HepG2 (cell line): Measurements from ENCODE around the gene DPH1. TPM values are rescaled to one million over a fixed set of nuclear protein-coding genes. Genes with fewer than 3 reads are reported as not detected.

Source experiments
- ATF1 ChIP-seq: IDR thresholded peaks from 2 replicates; pipeline ENCODE4 v1.6.1; 2016; ENCODE audit warnings: mild to moderate bottlenecking, control low read depth
- FOXC1 ChIP-seq: sonication (generic); formaldehyde crosslinking; IDR thresholded peaks from 2 replicates; pipeline ENCODE4 v1.8.0; 2022; ENCODE audit warnings: mild to moderate bottlenecking, missing genetic modification reagents, borderline replicate concordance
- GATAD2A ChIP-seq: IDR thresholded peaks from 2 replicates; pipeline ENCODE4 v1.6.1; 2016
- HHEX ChIP-seq: IDR thresholded peaks from 2 replicates; pipeline ENCODE4 v1.6.1; 2016; ENCODE audit warnings: control low read depth
- HOXA5 ChIP-seq: sonication (generic); formaldehyde crosslinking; IDR thresholded peaks from 2 replicates; pipeline ENCODE4 v1.4.0; 2020; ENCODE audit warnings: missing genetic modification reagents
- IKZF5 ChIP-seq: IDR thresholded peaks from 2 replicates; pipeline ENCODE4 v1.6.1; 2018; ENCODE audit warnings: missing genetic modification reagents, mild to moderate bottlenecking, missing compliant biosample characterization
- TRIM22 ChIP-seq: fragments of 450-650 bp; IDR thresholded peaks from 2 replicates; pipeline ENCODE4 v1.6.1; 2017
- TSC22D2 ChIP-seq: sonication (generic); formaldehyde crosslinking; IDR thresholded peaks from 2 replicates; pipeline ENCODE4 v1.5.1; 2020; ENCODE audit warnings: missing genetic modification reagents, mild to moderate bottlenecking, borderline replicate concordance
- ZNF687 ChIP-seq: sonication (generic); formaldehyde crosslinking; IDR thresholded peaks from 2 replicates; pipeline ENCODE4 v1.5.1; 2020; ENCODE audit warnings: mild to moderate bottlenecking, missing genetic modification reagents, moderate library complexity
- ZXDC ChIP-seq: sonication (generic); formaldehyde crosslinking; IDR thresholded peaks from 2 replicates; pipeline ENCODE4 v1.5.0; 2020; ENCODE audit warnings: mild to moderate bottlenecking, missing genetic modification reagents
- polyA plus RNA-seq, 8 experiments: library from polyadenylated mRNA; depleted of rRNA in 3 of 8; stranded (reverse) in 7 of 8; unstranded in 1 of 8; fragments of >200 nt; fragmentation: Illumina TruSeq in 4 of 8; extraction: Trizol in 4 of 8; gene quantifications; 2 replicates each; pipeline versions ENCODE4 v1.2.1 to v1.2.3, GENCODE V29; 2011 to 2016; ENCODE audit warnings: low read depth in 4 of 8, missing spikeins in 1 of 8, mixed read lengths in 1 of 8; ENCODE audit not compliant: insufficient read depth in 1 of 8
- total RNA-seq, 5 experiments: library from RNA; depleted of rRNA; stranded (reverse); fragments of >200 nt; fragmentation: Illumina TruSeq; extraction: Trizol; gene quantifications; 2 replicates each; pipeline ENCODE4 v1.2.3, GENCODE V29; 2016; ENCODE audit warnings: low read depth in 1 of 5
- TF ChIP-seq, protein P1 (sequence below): sonication (generic); formaldehyde crosslinking; IDR thresholded peaks from 2 replicates; pipeline ENCODE4 v1.4.0; 2020; ENCODE audit warnings: missing genetic modification reagents, mild to moderate bottlenecking, borderline replicate concordance

Gene DPH1
- total and polyA plus RNA-seq, 2 of the 13 experiments (the other 11 are each of a cell fraction or from before 2014, with no cell fraction given): 25.3 to 42.8 TPM

GRCh38 chr17:2041561-2042389, 11.8 kb downstream of the DPH1 start, which contains the start of gene OVCA2 (continued):
- peak; percentile 55; the same call in 1 of the 2 replicates for TF ChIP-seq TSC22D2 (CRISPR knock-in tag)
- TF ChIP-seq, protein P1, sequence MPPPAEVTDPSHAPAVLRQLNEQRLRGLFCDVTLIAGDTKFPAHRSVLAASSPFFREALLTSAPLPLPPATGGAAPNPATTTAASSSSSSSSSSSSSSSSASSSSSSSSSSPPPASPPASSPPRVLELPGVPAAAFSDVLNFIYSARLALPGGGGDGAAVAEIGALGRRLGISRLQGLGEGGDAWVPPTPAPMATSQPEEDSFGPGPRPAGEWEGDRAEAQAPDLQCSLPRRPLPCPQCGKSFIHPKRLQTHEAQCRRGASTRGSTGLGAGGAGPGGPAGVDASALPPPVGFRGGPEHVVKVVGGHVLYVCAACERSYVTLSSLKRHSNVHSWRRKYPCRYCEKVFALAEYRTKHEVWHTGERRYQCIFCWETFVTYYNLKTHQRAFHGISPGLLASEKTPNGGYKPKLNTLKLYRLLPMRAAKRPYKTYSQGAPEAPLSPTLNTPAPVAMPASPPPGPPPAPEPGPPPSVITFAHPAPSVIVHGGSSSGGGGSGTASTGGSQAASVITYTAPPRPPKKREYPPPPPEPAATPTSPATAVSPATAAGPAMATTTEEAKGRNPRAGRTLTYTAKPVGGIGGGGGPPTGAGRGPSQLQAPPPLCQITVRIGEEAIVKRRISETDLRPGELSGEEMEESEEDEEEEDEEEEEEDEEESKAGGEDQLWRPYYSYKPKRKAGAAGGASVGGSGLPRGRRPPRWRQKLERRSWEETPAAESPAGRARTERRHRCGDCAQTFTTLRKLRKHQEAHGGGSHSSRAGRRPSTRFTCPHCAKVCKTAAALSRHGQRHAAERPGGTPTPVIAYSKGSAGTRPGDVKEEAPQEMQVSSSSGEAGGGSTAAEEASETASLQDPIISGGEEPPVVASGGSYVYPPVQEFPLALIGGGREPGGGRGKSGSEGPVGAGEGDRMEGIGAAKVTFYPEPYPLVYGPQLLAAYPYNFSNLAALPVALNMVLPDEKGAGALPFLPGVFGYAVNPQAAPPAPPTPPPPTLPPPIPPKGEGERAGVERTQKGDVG (CRISPR knock-in tag): no peak
- peak; percentile 66 for TF ChIP-seq ATF1 (CRISPR knock-in tag)
- peak; percentile 84 for TF ChIP-seq ZNF687
- peak; percentile 71; the same call in 1 of the 2 replicates for TF ChIP-seq FOXC1
- no peak for TF ChIP-seq GATAD2A
- TF ChIP-seq ZXDC (CRISPR knock-in tag): no peak
- TF ChIP-seq HHEX (CRISPR knock-in tag): no peak
- TF ChIP-seq HOXA5 (CRISPR knock-in tag): peak; percentile 83; the same call in 1 of the 2 replicates
- TF ChIP-seq TRIM22: no peak
- TF ChIP-seq IKZF5: peak; percentile 48; the same call in 1 of the 2 replicates
